BJ (cell line): ENCODE results near the gene PROX2. TPM values are rescaled to one million over a fixed set of nuclear protein-coding genes. Genes with fewer than 3 reads are reported as not detected.

Experiments used
- CTCF ChIA-PET: fragments of 350-600 bp; formaldehyde crosslinking; extraction: SDS; loops from one replicate; lab custom pipeline; 2021; ENCODE audit warnings: antibody characterized with exemption, inconsistent platforms; lab: Yijun Ruan, JAX
- POLR2A ChIA-PET: fragments of 300-600 bp; sonication (Branson Sonifier 250); formaldehyde crosslinking; extraction: SDS; loops from one replicate; lab custom pipeline; 2021; ENCODE audit warnings: antibody characterized with exemption; lab: Charles Lee
- DNase-seq: peaks from one replicate; pipeline ENCODE4 v3.0.0-alpha.2; 2011; ENCODE audit warnings: low read depth
- H3K27me3 ChIP-seq: 2 replicates; pipeline ENCODE4 v1.6.0; 2011; ENCODE audit warnings: low read length; ENCODE audit not compliant: control insufficient read depth, insufficient read depth
- H3K36me3 ChIP-seq: 2 replicates; pipeline ENCODE4 v1.5.1; 2011; ENCODE audit warnings: low read length; ENCODE audit not compliant: control insufficient read depth, insufficient read depth
- H3K4me3 ChIP-seq: 2 replicates; pipeline ENCODE4 v1.5.1; 2011; ENCODE audit warnings: low read depth, mild to moderate bottlenecking, control low read depth, low read length
- polyA plus RNA-seq: library from polyadenylated mRNA; depleted of rRNA; stranded (reverse); fragments of >200 nt; gene quantifications from 2 replicates; pipeline ENCODE4 v1.2.3, GENCODE V29; 2011
- TF ChIP-seq, protein P1 (sequence below): IDR thresholded peaks from 2 replicates; pipeline ENCODE4 v1.5.1; 2011; ENCODE audit warnings: low read depth, mild to moderate bottlenecking, control low read depth, inconsistent platforms, low read length, moderate library complexity; ENCODE audit not compliant: insufficient read depth

PROX2 gene
- polyA plus RNA-seq, 1 experiment = not detected

DNA sequence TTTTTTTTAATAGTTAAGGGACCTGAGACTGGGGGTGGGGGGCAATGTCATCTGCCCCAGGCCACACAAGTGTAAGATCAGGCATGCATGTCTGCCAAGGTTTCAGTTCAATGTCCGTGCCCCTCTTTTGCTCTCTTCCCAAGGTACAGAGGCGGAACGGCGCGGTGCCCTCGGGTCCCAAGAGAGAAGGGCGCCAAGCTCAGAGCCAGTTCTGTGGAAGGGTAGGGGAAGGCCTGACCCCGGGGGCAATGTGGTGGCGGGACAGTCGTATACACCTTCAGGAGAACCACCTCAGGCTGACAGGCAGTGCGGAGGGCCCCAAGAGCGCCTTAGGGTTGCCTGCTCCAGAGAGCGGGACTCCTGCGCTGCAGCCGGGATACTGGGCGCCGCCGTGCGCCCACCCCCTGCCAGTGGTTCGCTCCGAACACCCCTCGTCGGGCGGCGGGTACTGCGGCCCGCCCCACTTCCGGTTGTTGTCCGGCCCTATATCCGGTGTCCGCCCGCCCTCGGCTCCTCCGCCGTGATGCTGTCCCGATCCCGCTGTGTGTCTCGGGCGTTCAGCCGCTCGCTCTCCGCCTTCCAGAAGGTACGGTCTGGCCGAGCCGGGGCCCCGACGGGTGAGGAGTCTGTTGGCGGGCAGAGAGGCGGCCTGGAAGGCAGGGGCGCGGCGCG is 5.6 kb upstream of the PROX2 start, which contains the start of gene DLST:
DLST (plus strand) TSS at position 486 of the 672 bp plus-strand sequence; CDS start at position 524, 38 bp downstream.
- TF ChIP-seq, protein P1, sequence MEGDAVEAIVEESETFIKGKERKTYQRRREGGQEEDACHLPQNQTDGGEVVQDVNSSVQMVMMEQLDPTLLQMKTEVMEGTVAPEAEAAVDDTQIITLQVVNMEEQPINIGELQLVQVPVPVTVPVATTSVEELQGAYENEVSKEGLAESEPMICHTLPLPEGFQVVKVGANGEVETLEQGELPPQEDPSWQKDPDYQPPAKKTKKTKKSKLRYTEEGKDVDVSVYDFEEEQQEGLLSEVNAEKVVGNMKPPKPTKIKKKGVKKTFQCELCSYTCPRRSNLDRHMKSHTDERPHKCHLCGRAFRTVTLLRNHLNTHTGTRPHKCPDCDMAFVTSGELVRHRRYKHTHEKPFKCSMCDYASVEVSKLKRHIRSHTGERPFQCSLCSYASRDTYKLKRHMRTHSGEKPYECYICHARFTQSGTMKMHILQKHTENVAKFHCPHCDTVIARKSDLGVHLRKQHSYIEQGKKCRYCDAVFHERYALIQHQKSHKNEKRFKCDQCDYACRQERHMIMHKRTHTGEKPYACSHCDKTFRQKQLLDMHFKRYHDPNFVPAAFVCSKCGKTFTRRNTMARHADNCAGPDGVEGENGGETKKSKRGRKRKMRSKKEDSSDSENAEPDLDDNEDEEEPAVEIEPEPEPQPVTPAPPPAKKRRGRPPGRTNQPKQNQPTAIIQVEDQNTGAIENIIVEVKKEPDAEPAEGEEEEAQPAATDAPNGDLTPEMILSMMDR = no peak
- CTCF ChIA-PET = interaction anchor here (1.0 to 21.7 kb wide), 8 partner anchors 11 to 269 kb away, joined by 3 to 195 read pairs (median 8); no protein-coding TSS in a partner anchor
- no peak for DNase-seq
- POLR2A ChIA-PET = no interaction called here
- Histone ChIP-seq H3K36me3 (no peaks in the 10 kb centered on the region), H3K27me3 (no peaks in the 10 kb centered on the region), H3K4me3 (peak within 1 kb of the TSS; percentile 61)

DNA sequence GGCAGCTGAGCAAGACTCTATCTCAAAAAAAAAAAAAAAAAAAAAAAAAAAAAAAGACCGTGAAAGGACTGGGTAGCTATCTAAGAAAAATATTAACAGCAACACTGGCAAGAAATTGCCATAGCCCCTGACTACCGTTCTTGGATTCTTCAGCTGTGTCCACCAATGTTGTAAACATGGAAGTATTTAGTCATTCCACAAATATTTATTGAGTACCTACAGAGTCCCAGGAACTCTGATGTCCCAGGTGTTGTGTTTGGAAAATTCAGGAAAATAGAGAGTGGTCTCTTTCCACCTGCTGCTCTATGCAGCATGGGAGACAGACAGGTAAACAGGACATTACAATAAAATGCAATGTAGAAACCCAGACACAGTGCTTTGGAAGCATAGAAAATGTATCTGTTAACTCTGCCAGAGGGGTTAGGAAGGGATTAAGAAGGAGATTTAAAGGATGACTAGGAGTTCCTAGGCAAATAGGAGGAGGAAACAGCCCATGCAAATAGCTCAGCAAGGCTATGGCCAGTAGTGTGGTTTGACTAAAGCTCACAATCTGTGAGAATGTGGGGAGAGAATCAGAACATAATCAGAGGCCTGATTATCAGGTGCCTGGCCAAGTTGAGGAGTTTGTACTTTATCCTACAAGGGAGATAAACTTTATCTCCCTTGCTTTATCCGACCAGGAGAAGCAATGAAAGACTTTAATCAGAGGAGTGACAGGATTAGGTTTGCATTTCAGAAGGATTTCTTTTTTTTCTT is 3.7 kb upstream of the PROX2 start:
- POLR2A ChIA-PET = interaction anchor here (0.5 kb wide), 1 partner anchor 10 kb away, joined by 6 read pairs; no protein-coding TSS in a partner anchor
- TF ChIP-seq, protein P1 = no peak
- H3K36me3 ChIP-seq = no peaks in the 10 kb centered on the region
- CTCF ChIA-PET = interaction anchor here (0.8 to 21.7 kb wide), 12 partner anchors 9 to 211 kb away, joined by 3 to 195 read pairs (median 6); no protein-coding TSS in a partner anchor
- H3K27me3 ChIP-seq = no peaks in the 10 kb centered on the region
- H3K4me3 ChIP-seq = no peak overlapping the region
- no peak for DNase-seq

DNA sequence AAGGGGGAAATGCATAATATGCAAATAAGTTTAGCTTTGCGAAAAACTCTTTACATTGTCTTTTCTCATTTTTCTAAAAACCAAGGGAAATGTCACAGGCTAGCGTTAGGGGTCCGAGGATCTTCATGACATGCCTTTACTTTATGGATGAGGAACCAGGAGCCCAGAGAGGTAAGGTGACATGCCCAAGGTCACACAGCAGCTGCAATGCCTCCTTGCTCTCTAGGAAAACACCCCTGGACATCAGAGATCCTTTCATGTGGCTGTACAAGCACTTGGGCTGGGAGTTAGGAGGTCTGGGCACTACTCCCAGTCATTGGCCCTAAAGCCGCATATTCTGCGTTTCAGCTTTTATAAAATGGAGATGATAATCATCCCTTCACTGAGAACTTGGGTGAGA is 741 bp downstream of the PROX2 start:
- H3K36me3 ChIP-seq = no peaks in the 10 kb centered on the region
- POLR2A ChIA-PET = no interaction called here
- peaks cover 4% of the 10 kb centered on the region; the same call in 1 of the 2 replicates for H3K27me3 ChIP-seq
- TF ChIP-seq, protein P1 = no peak
- DNase-seq = no peak
- CTCF ChIA-PET = interaction anchor here (0.5 to 21.7 kb wide), 5 partner anchors 15 to 266 kb away, joined by 3 to 195 read pairs (median 3); no protein-coding TSS in a partner anchor
- no peak overlapping the region for H3K4me3 ChIP-seq

DNA sequence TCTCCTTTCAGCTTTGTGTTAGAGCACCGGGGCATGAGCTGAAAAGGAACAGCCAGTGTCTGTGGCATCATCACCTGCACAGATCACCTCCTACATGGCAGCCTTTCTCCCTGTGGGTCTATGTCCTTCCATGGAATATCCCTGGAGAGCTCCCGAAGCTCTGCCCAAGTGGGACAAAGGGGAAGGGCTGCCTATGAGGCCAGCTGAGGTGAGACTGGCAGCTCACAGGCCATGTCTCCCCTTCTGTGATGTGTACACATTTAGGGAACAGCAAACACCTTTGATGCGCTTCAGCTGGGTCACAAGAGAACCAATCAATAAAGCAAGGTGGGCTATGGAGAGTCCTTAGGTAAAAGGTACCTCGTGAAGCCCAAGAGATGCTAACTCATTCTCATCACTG is 4.1 kb downstream of the PROX2 start:
- DNase-seq = no peak
- TF ChIP-seq, protein P1 = no peak
- H3K27me3 ChIP-seq = peaks cover 4% of the 10 kb centered on the region; the same call in 1 of the 2 replicates
- no peak overlapping the region for H3K4me3 ChIP-seq
- ChIA-PET CTCF (interaction anchor here (0.8 to 21.7 kb wide), 7 partner anchors 8 to 217 kb away, joined by 3 to 195 read pairs (median 6); no protein-coding TSS in a partner anchor), POLR2A (no interaction called here)
- no peaks in the 10 kb centered on the region for H3K36me3 ChIP-seq

DNA sequence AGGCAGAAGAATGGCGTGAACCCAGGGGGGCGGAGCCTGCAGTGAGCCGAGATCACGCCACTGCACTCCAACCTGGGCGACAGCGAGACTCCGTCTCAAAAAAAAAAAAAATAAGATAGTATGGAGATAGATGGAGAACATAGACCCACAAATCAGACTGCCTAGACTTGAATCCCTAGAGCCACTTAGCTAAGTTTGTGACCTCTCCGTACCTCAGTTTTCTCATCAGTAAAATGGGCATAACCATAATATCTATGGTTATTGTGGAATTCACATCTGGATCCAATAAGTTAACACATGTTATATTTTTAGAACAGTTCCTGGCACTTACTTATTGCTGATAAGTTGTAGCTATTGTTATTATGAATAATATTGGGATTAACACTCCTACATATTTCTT is 7.2 kb downstream of the PROX2 start:
- Histone ChIP-seq H3K27me3 (peaks cover 4% of the 10 kb centered on the region; the same call in 1 of the 2 replicates), H3K4me3 (no peak overlapping the region), H3K36me3 (no peaks in the 10 kb centered on the region)
- ChIA-PET CTCF (interaction anchor here (1.0 to 21.7 kb wide), 6 partner anchors 8 to 220 kb away, joined by 4 to 195 read pairs (median 11); partner anchors contain the start of genes DLST and PROX2), POLR2A (no interaction called here)
- TF ChIP-seq, protein P1 = no peak
- no peak for DNase-seq
